GM10248 (cell line): ENCODE results near the gene ADISSP.
A peak's percentile ranks its signal among the peaks of the same experiment; 100 is the strongest.

Source experiments
- CTCF ChIA-PET: fragments of 300-600 bp; sonication (Branson Sonifier 250); formaldehyde crosslinking; extraction: SDS; loops from one replicate; lab custom pipeline; 2021; ENCODE audit warnings: antibody characterized with exemption; lab: Yijun Ruan, JAX
- POLR2A ChIA-PET: fragments of 350-650 bp; sonication (Branson Sonifier 250); formaldehyde crosslinking; extraction: SDS; loops from one replicate; lab custom pipeline; 2020; ENCODE audit warnings: antibody characterized with exemption; lab: Yijun Ruan, JAX
- DNase-seq: peaks from one replicate; pipeline ENCODE4 v3.0.0; 2012; ENCODE audit errors: extremely low spot score
- CTCF ChIP-seq: IDR thresholded peaks from 2 replicates; pipeline ENCODE4 v1.5.1; 2012; ENCODE audit warnings: mild to moderate bottlenecking, low read depth; ENCODE audit errors: extremely low read depth, missing control alignments, control extremely low read depth

ADISSP gene

GRCh38 chr20:3798908-3799248 is 31.3 kb upstream of the ADISSP start:
- no peak for TF ChIP-seq CTCF
- no peak for DNase-seq
- ChIA-PET CTCF (interaction anchor here (1.3 to 3.1 kb wide), 2 partner anchors 12 to 275 kb away, joined by 3 to 14 read pairs; partner anchors contain the start of gene CENPB), POLR2A (no interaction called here)

- no peak for DNase-seq
- TF ChIP-seq CTCF = no peak
- CTCF ChIA-PET = no interaction called here
- POLR2A ChIA-PET = no interaction called here
Measured at GRCh38 chr20:3798373-3798768, 30.8 kb upstream of the ADISSP start.

- no peak for TF ChIP-seq CTCF
- ChIA-PET CTCF (no interaction called here), POLR2A (no interaction called here)
- DNase-seq = peak; percentile 61
Measured at GRCh38 chr20:3797592-3798372, 30.2 kb upstream of the ADISSP start.

GRCh38 chr20:3797226-3797545 is 29.6 kb upstream of the ADISSP start:
- ChIA-PET CTCF (no interaction called here), POLR2A (no interaction called here)
- DNase-seq = no peak
- TF ChIP-seq CTCF = no peak

DNA sequence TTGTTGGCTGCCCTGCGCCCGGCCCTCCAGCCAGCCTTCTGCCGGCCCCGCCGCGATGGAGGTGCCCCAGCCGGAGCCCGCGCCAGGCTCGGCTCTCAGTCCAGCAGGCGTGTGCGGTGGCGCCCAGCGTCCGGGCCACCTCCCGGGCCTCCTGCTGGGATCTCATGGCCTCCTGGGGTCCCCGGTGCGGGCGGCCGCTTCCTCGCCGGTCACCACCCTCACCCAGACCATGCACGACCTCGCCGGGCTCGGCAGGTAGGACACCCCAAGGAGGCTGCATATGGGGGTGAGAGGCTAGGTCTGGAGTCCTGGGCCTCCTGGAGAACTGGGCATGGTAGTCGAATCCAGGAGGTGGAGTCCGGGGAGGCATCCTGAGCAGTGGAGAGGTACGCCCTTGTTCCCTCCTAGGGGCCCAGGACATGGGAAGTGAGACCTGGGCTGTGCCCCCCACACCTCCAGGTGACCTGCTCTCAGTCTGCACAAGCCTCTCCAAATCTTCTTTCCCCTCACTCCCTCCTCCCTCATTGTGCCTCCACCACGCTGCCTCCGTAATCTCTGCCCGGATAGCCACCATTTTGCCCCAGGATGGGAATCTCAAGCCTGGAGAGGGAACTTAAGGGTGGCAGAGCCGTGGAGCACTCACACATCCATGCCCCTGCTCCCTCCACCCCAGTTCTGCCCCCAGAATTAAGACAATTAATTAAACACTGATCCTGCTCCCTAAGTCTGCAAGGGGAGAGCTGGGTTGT is 29.1 kb upstream of the ADISSP start:
- DNase-seq = no peak
- ChIA-PET POLR2A (no interaction called here), CTCF (interaction anchor here (1.2 to 1.8 kb wide), 3 partner anchors 22 to 288 kb away, joined by 3 to 9 read pairs (median 4); no protein-coding TSS in a partner anchor)
- no peak for TF ChIP-seq CTCF

DNA sequence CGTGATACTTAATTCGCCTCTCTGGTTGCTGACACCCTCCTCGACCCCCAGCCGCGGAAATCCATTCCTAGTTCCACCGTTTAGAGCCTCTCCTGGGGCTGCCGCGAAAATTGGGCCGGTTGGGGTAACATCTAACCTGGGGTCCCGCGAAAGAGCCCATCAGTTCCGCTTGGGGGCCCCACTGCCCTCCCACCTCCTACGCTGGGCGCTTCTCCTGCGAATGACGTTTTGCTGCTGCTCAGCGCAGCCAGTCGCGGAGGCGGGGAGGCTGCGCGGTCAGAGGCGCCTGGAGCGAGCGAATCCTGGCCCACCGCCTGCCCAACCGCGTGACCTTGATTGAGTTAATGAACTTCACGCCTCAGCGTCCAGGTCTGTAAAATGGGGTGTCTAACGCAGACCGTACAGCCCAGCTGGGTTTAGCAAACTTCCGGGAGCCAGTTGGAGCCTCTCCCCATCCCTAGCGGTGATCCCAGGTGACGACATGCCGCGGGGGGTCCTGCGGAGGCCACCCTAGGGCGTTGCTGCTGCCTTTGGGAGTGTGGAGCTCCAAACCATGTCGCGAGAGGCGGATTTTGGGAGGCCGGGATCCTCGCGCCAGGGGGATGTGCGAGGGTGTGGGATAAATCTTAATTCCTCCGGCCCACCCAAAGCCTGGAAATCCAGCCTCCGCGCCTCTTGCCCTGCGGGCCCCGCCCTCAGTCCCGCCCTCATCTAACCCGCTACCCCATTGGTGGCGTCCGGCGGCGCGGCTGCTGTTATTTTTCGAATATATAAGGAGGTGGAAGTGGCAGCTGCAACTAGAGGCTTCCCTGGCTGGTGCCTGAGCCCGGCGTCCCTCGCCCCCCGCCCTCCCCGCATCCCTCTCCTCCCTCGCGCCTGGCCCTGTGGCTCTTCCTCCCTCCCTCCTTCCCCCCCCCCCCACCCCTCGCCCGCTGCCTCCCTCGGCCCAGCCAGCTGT is 28.2 kb upstream of the ADISSP start, which contains the start of gene CDC25B:
TSS of gene CDC25B (plus strand) at position 800 of the 958 bp plus-strand sequence. CDS start 222 bp downstream, outside the sequence.
- peak; percentile 92 for DNase-seq
- no peak for TF ChIP-seq CTCF
- POLR2A ChIA-PET = interaction anchor here (0.6 kb wide), 2 partner anchors 9 to 22 kb away, joined by 3 to 6 read pairs; no protein-coding TSS in a partner anchor
- CTCF ChIA-PET = interaction anchor here (1.0 to 1.8 kb wide), 6 partner anchors 9 to 289 kb away, joined by 3 to 9 read pairs (median 4); partner anchors contain the start of genes AP5S1 and CENPB
